Mesothelial cell of epicardium (in vitro differentiated cells): ENCODE results near the gene MCM7. TPM values are rescaled to one million over a fixed set of nuclear protein-coding genes. Genes with fewer than 3 reads are reported as not detected.

Source experiments
- DNase-seq, 2 experiments: peaks; one replicate each; pipeline ENCODE4 v3.0.0; 2021; ENCODE audit warnings: low spot score in 2 of 2; ENCODE audit not compliant: unreplicated experiment in 2 of 2
- H3K27ac Mint-ChIP-seq: 2 replicates; pipeline ENCODE4 v1.8.0; 2021; ENCODE audit warnings: mixed read lengths
- H3K27me3 Mint-ChIP-seq: 2 replicates; pipeline ENCODE4 v1.8.0; 2021; ENCODE audit warnings: low read depth, mixed read lengths
- H3K36me3 Mint-ChIP-seq: 2 replicates; pipeline ENCODE4 v1.8.0; 2021; ENCODE audit warnings: mixed read lengths
- H3K4me1 Mint-ChIP-seq: 2 replicates; pipeline ENCODE4 v1.8.0; 2021; ENCODE audit warnings: mixed read lengths
- H3K4me3 Mint-ChIP-seq: 2 replicates; pipeline ENCODE4 v1.8.0; 2021; ENCODE audit warnings: mild to moderate bottlenecking, moderate library complexity, mixed read lengths
- H3K9me3 Mint-ChIP-seq: 2 replicates; pipeline ENCODE4 v1.8.0; 2021; ENCODE audit warnings: mixed read lengths
- CTCF ChIP-seq: fragments of 200-600 bp; sonication (generic); IDR thresholded peaks from one replicate; pipeline ENCODE4 v1.5.0; 2021; ENCODE audit warnings: antibody characterized with exemption; ENCODE audit not compliant: unreplicated experiment
- total RNA-seq: library from RNA; stranded (reverse); gene quantifications from 3 replicates; pipeline ENCODE4 v1.2.1, GENCODE V29; 2021

The MCM7 gene
- total RNA-seq, 1 donor from 2014 or later, result 171 TPM

GRCh38 chr7:100087055-100087750 is 14.0 kb downstream of the MCM7 start:
- Mint-ChIP-seq H3K4me1 (peaks cover 25% of the 10 kb centered on the region), H3K36me3 (peaks cover 20% of the 10 kb centered on the region), H3K27ac (peak overlapping the region; percentile 76), H3K4me3 (peak overlapping the region; percentile 92), H3K9me3 (no peaks in the 10 kb centered on the region), H3K27me3 (no peaks in the 10 kb centered on the region)
- DNase-seq, result no peak
- TF ChIP-seq CTCF, result no peak

- peaks cover 31% of the 10 kb centered on the region for H3K4me1 Mint-ChIP-seq
- DNase-seq, result no peak
- TF ChIP-seq CTCF, result no peak
- H3K36me3 Mint-ChIP-seq, result peaks cover 3% of the 10 kb centered on the region
- H3K4me3 Mint-ChIP-seq, result no peak overlapping the region
- no peaks in the 10 kb centered on the region for H3K27me3 Mint-ChIP-seq
- no peaks in the 10 kb centered on the region for H3K9me3 Mint-ChIP-seq
- H3K27ac Mint-ChIP-seq, result peak overlapping the region; percentile 59
These were observed 15.7 kb downstream of the MCM7 start for GRCh38 chr7:100085515-100085914.

GRCh38 chr7:100082978-100083377 is 18.2 kb downstream of the MCM7 start:
- peaks cover 9% of the 10 kb centered on the region for H3K36me3 Mint-ChIP-seq
- no peak for DNase-seq
- H3K4me1 Mint-ChIP-seq, result peaks cover 35% of the 10 kb centered on the region
- peak overlapping the region; percentile 96 for H3K4me3 Mint-ChIP-seq
- no peaks in the 10 kb centered on the region for H3K27me3 Mint-ChIP-seq
- peak overlapping the region; percentile 97 for H3K27ac Mint-ChIP-seq
- no peak for TF ChIP-seq CTCF
- H3K9me3 Mint-ChIP-seq, result no peaks in the 10 kb centered on the region

GRCh38 chr7:100081535-100082102 is 19.6 kb downstream of the MCM7 start, which contains the start of gene ZNF3:
Gene ZNF3, minus strand, starts transcription at chr7:100081723. Its CDS starts 4,366 bp downstream, at chr7:100077357.
- peaks cover 31% of the 10 kb centered on the region for H3K4me1 Mint-ChIP-seq
- peaks cover 16% of the 10 kb centered on the region for H3K36me3 Mint-ChIP-seq
- peak; percentile 95 for TF ChIP-seq CTCF
- peak; percentile 94 to 99 for DNase-seq
- peak within 1 kb of the TSS; percentile 96 for H3K4me3 Mint-ChIP-seq
- no peaks in the 10 kb centered on the region for H3K27me3 Mint-ChIP-seq
- H3K27ac Mint-ChIP-seq, result peak within 1 kb of the TSS; percentile 97
- peaks cover 5% of the 10 kb centered on the region for H3K9me3 Mint-ChIP-seq

- peak overlapping the region; percentile 96 for H3K4me3 Mint-ChIP-seq
- no peak for TF ChIP-seq CTCF
- H3K9me3 Mint-ChIP-seq, result peaks cover 6% of the 10 kb centered on the region
- no peak for DNase-seq
- peaks cover 22% of the 10 kb centered on the region for H3K36me3 Mint-ChIP-seq
- peak overlapping the region; percentile 97 for H3K27ac Mint-ChIP-seq
- H3K4me1 Mint-ChIP-seq, result peaks cover 31% of the 10 kb centered on the region
- no peaks in the 10 kb centered on the region for H3K27me3 Mint-ChIP-seq
These were observed 20.2 kb downstream of the MCM7 start for GRCh38 chr7:100080907-100081534.
